HUES6 (cell line): ENCODE results near the gene LRRC4B.
A peak's percentile ranks its signal among the peaks of the same experiment; 100 is the strongest.

Experiments used
- H3K27ac ChIP-seq: 2 replicates; pipeline ENCODE4 v1.7.0; 2013; ENCODE audit warnings: low read depth, mild to moderate bottlenecking, low read length, inconsistent platforms
- H3K27me3 ChIP-seq: 2 replicates; pipeline ENCODE4 v1.6.1; 2013; ENCODE audit warnings: low read length; ENCODE audit not compliant: control insufficient read depth, insufficient read depth
- H3K36me3 ChIP-seq: 2 replicates; pipeline ENCODE4 v1.6.1; 2013; ENCODE audit warnings: low read length; ENCODE audit not compliant: control insufficient read depth, insufficient read depth
- H3K4me1 ChIP-seq: 2 replicates; pipeline ENCODE4 v1.6.1; 2013; ENCODE audit warnings: low read length; ENCODE audit not compliant: control insufficient read depth, insufficient read depth
- H3K4me3 ChIP-seq: 2 replicates; pipeline ENCODE4 v1.5.1; 2013; ENCODE audit warnings: low read depth, low read length
- H3K9ac ChIP-seq: one replicate; pipeline ENCODE4 v1.6.1; 2013; ENCODE audit warnings: mild to moderate bottlenecking, low read length
- H3K9me3 ChIP-seq: 2 replicates; pipeline ENCODE4 v1.6.1; 2013; ENCODE audit warnings: low read depth, low read length; ENCODE audit not compliant: control insufficient read depth, insufficient read depth

LRRC4B gene

GRCh38 chr19:50557009-50557613 lies 11.1 kb downstream of the LRRC4B start:
- Histone ChIP-seq H3K27ac (no peak overlapping the region), H3K27me3 (peaks cover 56% of the 10 kb centered on the region), H3K36me3 (no peaks in the 10 kb centered on the region), H3K4me1 (peaks cover 2% of the 10 kb centered on the region; the same call in 1 of the 2 replicates), H3K4me3 (peak overlapping the region; percentile 78), H3K9ac (no peak overlapping the region), H3K9me3 (no peaks in the 10 kb centered on the region)

- peaks cover 2% of the 10 kb centered on the region; the same call in 1 of the 2 replicates for H3K4me1 ChIP-seq
- H3K9me3 ChIP-seq = no peaks in the 10 kb centered on the region
- H3K27ac ChIP-seq = no peak overlapping the region
- H3K4me3 ChIP-seq = peak overlapping the region; percentile 78
- H3K9ac ChIP-seq = peak overlapping the region; percentile 14
- peaks cover 63% of the 10 kb centered on the region for H3K27me3 ChIP-seq
- H3K36me3 ChIP-seq = no peaks in the 10 kb centered on the region
These were observed 11.8 kb downstream of the LRRC4B start for GRCh38 chr19:50556282-50557008.

GRCh38 chr19:50555450-50556281 lies 12.6 kb downstream of the LRRC4B start:
- H3K36me3 ChIP-seq = no peaks in the 10 kb centered on the region
- peaks cover 70% of the 10 kb centered on the region for H3K27me3 ChIP-seq
- no peak overlapping the region for H3K9ac ChIP-seq
- H3K4me3 ChIP-seq = peak overlapping the region; percentile 78
- H3K9me3 ChIP-seq = no peaks in the 10 kb centered on the region
- H3K4me1 ChIP-seq = peaks cover 3% of the 10 kb centered on the region
- no peak overlapping the region for H3K27ac ChIP-seq

GRCh38 chr19:50555033-50555432 lies 13.2 kb downstream of the LRRC4B start:
- H3K36me3 ChIP-seq = no peaks in the 10 kb centered on the region
- no peaks in the 10 kb centered on the region for H3K9me3 ChIP-seq
- H3K4me1 ChIP-seq = peaks cover 10% of the 10 kb centered on the region
- no peak overlapping the region for H3K9ac ChIP-seq
- peaks cover 76% of the 10 kb centered on the region for H3K27me3 ChIP-seq
- H3K4me3 ChIP-seq = no peak overlapping the region
- H3K27ac ChIP-seq = no peak overlapping the region

GRCh38 chr19:50554212-50554611 lies 14.0 kb downstream of the LRRC4B start:
- Histone ChIP-seq H3K9me3 (no peaks in the 10 kb centered on the region), H3K27me3 (peaks cover 81% of the 10 kb centered on the region)

GRCh38 chr19:50553134-50553703 lies 15.0 kb downstream of the LRRC4B start:
- Histone ChIP-seq H3K4me3 (no peak overlapping the region), H3K9me3 (no peaks in the 10 kb centered on the region), H3K4me1 (peaks cover 11% of the 10 kb centered on the region), H3K9ac (no peak overlapping the region), H3K27ac (no peak overlapping the region), H3K36me3 (no peaks in the 10 kb centered on the region), H3K27me3 (peaks cover 80% of the 10 kb centered on the region)

More at GRCh38 chr19:50554212-50554611, 14.0 kb downstream of the LRRC4B start:
- no peak overlapping the region for H3K4me3 ChIP-seq
- no peaks in the 10 kb centered on the region for H3K36me3 ChIP-seq
- no peak overlapping the region for H3K9ac ChIP-seq
- peaks cover 11% of the 10 kb centered on the region for H3K4me1 ChIP-seq
- H3K27ac ChIP-seq = no peak overlapping the region

- peaks cover 11% of the 10 kb centered on the region for H3K4me1 ChIP-seq
- no peaks in the 10 kb centered on the region for H3K9me3 ChIP-seq
- H3K27ac ChIP-seq = no peak overlapping the region
- no peak overlapping the region for H3K4me3 ChIP-seq
- peaks cover 74% of the 10 kb centered on the region for H3K27me3 ChIP-seq
- no peak overlapping the region for H3K9ac ChIP-seq
- H3K36me3 ChIP-seq = no peaks in the 10 kb centered on the region
These were observed 15.7 kb downstream of the LRRC4B start for GRCh38 chr19:50552540-50552939.

GRCh38 chr19:50551715-50552187 lies 16.5 kb downstream of the LRRC4B start:
- Histone ChIP-seq H3K36me3 (no peaks in the 10 kb centered on the region), H3K27ac (no peak overlapping the region), H3K9ac (no peak overlapping the region), H3K27me3 (peaks cover 70% of the 10 kb centered on the region), H3K4me1 (peaks cover 8% of the 10 kb centered on the region), H3K4me3 (peak overlapping the region; percentile 75), H3K9me3 (no peaks in the 10 kb centered on the region)

GRCh38 chr19:50551034-50551714 lies 17.1 kb downstream of the LRRC4B start:
- H3K27ac ChIP-seq = no peak overlapping the region
- H3K36me3 ChIP-seq = no peaks in the 10 kb centered on the region
- H3K4me1 ChIP-seq = peaks cover 8% of the 10 kb centered on the region
- peaks cover 70% of the 10 kb centered on the region for H3K27me3 ChIP-seq
- H3K4me3 ChIP-seq = peak overlapping the region; percentile 75
- no peaks in the 10 kb centered on the region for H3K9me3 ChIP-seq
- no peak overlapping the region for H3K9ac ChIP-seq

GRCh38 chr19:50550594-50550966 lies 17.7 kb downstream of the LRRC4B start:
- Histone ChIP-seq H3K36me3 (no peaks in the 10 kb centered on the region), H3K27ac (no peak overlapping the region), H3K4me3 (peak overlapping the region; percentile 75), H3K4me1 (peaks cover 8% of the 10 kb centered on the region), H3K9ac (no peak overlapping the region), H3K27me3 (peaks cover 66% of the 10 kb centered on the region), H3K9me3 (no peaks in the 10 kb centered on the region)
